Measurements from ENCODE around the gene COL18A1. TPM values are rescaled to one million over a fixed set of nuclear protein-coding genes. Genes with fewer than 3 reads are reported as not detected.

Gene COL18A1
- total and polyA plus RNA-seq, 2 of the 8 experiments (the other 6 are each of a cell fraction or from before 2014, with no cell fraction given): 145 to 201 TPM

- FAIRE-seq (no peak), DNase-seq (ENCODE audit: low read depth in 1 of 2, low spot score in 2 of 2) (no peak)
- no peaks in the 10 kb centered on the region for H3K27me3 ChIP-seq (replicated peaks in 1 of 4; ENCODE audit: control insufficient read depth in 3 of 4, extremely low read depth in 1 of 4, insufficient read depth in 3 of 4, low read length in 3 of 4)
- no peak overlapping the region for H3K14ac ChIP-seq (ENCODE audit: insufficient read length)
- no peak overlapping the region for H4K8ac ChIP-seq (ENCODE audit: extremely low read depth, insufficient read depth, low read length)
- no peak overlapping the region for H2BK20ac ChIP-seq (ENCODE audit: low read length)
- no peak overlapping the region for H2BK12ac ChIP-seq (ENCODE audit: low read depth, low read length)
- peaks cover 0 to 7% (median 1%) of the 10 kb centered on the region in 4 experiments; a peak in 4 of 8 replicates for H3K36me3 ChIP-seq (ENCODE audit: control insufficient read depth in 2 of 4, insufficient read depth in 4 of 4, low read length in 3 of 4)
- 87% methylated on average over 16 of the region's 16 CpGs; no CpG with 5 or more reads in 1 of the 2 experiments for WGBS, 2 experiments (ENCODE audit: extremely low coverage in 1 of 2, insufficient coverage in 1 of 2, insufficient read length in 1 of 2, insufficient replicate concordance in 2 of 2, low coverage in 1 of 2, low lambda C conversion rate in 2 of 2, missing lambda C conversion rate in 1 of 2)
- no peak overlapping the region for H3K4ac ChIP-seq (replicated peaks; ENCODE audit: insufficient read length, low read depth, low read length)
- no peak overlapping the region for H2BK15ac ChIP-seq (ENCODE audit: low read length)
- peaks cover 18% of the 10 kb centered on the region for H3K79me1 ChIP-seq (ENCODE audit: low read depth, low read length)
- peaks cover 6 to 92% of the 10 kb centered on the region in 2 experiments; a peak in 3 of 4 replicates for H3K79me2 ChIP-seq (ENCODE audit: control insufficient read depth in 1 of 2, insufficient read depth in 2 of 2, low read length in 2 of 2)
- H3K23me2 ChIP-seq (ENCODE audit: low read depth, low read length): peaks cover 8% of the 10 kb centered on the region
- H3K18ac ChIP-seq (ENCODE audit: extremely low read depth, low read length): no peak overlapping the region
- no peak overlapping the region for H3K9ac ChIP-seq (replicated peaks in 1 of 4; ENCODE audit: extremely low read depth in 1 of 4, low read depth in 3 of 4, low read length in 3 of 4)
- H2AK5ac ChIP-seq (ENCODE audit: low read depth, low read length): no peak overlapping the region
- H3K4me2 ChIP-seq (ENCODE audit: insufficient read depth in 1 of 2, low read depth in 2 of 2, low read length in 2 of 2): no peak overlapping the region
- H3K56ac ChIP-seq (replicated peaks; ENCODE audit: insufficient read length, low read depth, low read length): no peak overlapping the region
- no peak overlapping the region for H3K27ac ChIP-seq (ENCODE audit: low read depth, low read length)
- H2BK5ac ChIP-seq (ENCODE audit: low read depth, low read length): peak overlapping the region; percentile 18; the same call in 1 of the 2 replicates
- no peak overlapping the region for H4K5ac ChIP-seq (ENCODE audit: insufficient read length, low read depth, low read length)
- no peak overlapping the region for H3K23ac ChIP-seq (ENCODE audit: insufficient read length)
- H4K91ac ChIP-seq (replicated peaks; ENCODE audit: insufficient read length, low read length): no peak overlapping the region
- H4K20me1 ChIP-seq (replicated peaks in 1 of 2; ENCODE audit: control insufficient read depth in 1 of 2, insufficient read depth in 2 of 2, low read length in 2 of 2): peaks cover 9 to 57% of the 10 kb centered on the region in 2 experiments
- H2BK120ac ChIP-seq (replicated peaks; ENCODE audit: low read depth, low read length): no peak overlapping the region
- H3K4me3 ChIP-seq (ENCODE audit: extremely low read depth in 1 of 4, insufficient read depth in 2 of 4, low read depth in 3 of 4, low read length in 4 of 4): no peak overlapping the region
- no peaks in the 10 kb centered on the region for H3K9me3 ChIP-seq (ENCODE audit: insufficient read depth in 2 of 2, low read depth in 1 of 2, low read length in 1 of 2)
- ChIA-PET CTCF (ENCODE audit: partially characterized antibody) (interaction anchor here (1.3 to 1.5 kb wide), 2 partner anchors 71 to 292 kb away, joined by 3 to 4 read pairs; no protein-coding TSS in a partner anchor), POLR2A (ENCODE audit: partially characterized antibody) (interaction anchor here (0.8 to 1.6 kb wide), 4 partner anchors 12 to 52 kb away, joined by 3 to 5 read pairs (median 4); no protein-coding TSS in a partner anchor)
- H3K4me1 ChIP-seq (replicated peaks in 1 of 4; ENCODE audit: control insufficient read depth in 3 of 4, insufficient read depth in 4 of 4, low read length in 3 of 4): peaks cover 0 to 43% (median 36%) of the 10 kb centered on the region in 4 experiments; a peak in 6 of 7 replicates
- no peak overlapping the region for H2AFZ ChIP-seq (ENCODE audit: low read length)
- TF ChIP-seq BCL11A (IDR thresholded peaks at IDR 0.05; ENCODE audit: low read depth in 2 of 2, low read length in 2 of 2) (no peak), EP300 (IDR thresholded peaks at IDR 0.05; ENCODE audit: borderline replicate concordance in 1 of 2, low read depth in 2 of 2, low read length in 2 of 2) (no peak), ATF3 (IDR thresholded peaks at IDR 0.05; ENCODE audit: insufficient read depth, low read depth, low read length) (no peak), CEBPB (IDR thresholded peaks at IDR 0.05; ENCODE audit: low read depth, low read length) (no peak), POLR2A (IDR thresholded peaks at IDR 0.05; ENCODE audit: control extremely low read depth in 1 of 2, low read depth in 2 of 2, low read length in 2 of 2) (no peak), POU5F1 (IDR thresholded peaks at IDR 0.05; ENCODE audit: low read depth, low read length) (no peak)
Measured at GRCh38 chr21:45432575-45433255, 27.8 kb downstream of the COL18A1 start.

All from H1 (cell line).